GM21717 (cell line): ENCODE results near the gene LY9.
"Not testable (repeated sequence)": the region's sequence is repeated elsewhere in the genome, so short reads cannot be mapped to it uniquely, and the experiment has no call there.

Source experiments
- ATAC-seq: cut with Tn5 transposase; IDR thresholded peaks from one replicate; pipeline ENCODE4 v1.9.1; 2021; ENCODE audit warnings: mild to moderate bottlenecking, moderate library complexity; ENCODE audit not compliant: unreplicated experiment

The LY9 gene

DNA sequence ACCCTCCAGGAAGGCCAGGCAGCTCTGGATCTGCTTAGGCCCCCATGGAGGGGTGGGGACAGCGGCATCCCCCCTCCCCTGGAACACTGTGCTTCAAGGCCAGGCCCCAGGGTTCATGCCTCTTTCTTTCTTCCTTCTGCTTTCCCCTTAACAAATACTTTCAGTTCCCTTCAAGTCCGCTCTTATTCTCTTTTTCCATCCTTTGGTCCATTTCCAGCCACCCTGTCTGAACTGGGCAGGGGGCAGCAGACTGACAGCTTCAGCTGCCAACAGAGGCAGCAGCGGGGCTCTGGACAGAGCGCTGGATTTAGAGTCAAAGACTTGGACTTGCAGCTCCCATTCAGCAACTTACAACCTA is 67.8 kb downstream of the LY9 start:
- ATAC-seq: no peak

DNA sequence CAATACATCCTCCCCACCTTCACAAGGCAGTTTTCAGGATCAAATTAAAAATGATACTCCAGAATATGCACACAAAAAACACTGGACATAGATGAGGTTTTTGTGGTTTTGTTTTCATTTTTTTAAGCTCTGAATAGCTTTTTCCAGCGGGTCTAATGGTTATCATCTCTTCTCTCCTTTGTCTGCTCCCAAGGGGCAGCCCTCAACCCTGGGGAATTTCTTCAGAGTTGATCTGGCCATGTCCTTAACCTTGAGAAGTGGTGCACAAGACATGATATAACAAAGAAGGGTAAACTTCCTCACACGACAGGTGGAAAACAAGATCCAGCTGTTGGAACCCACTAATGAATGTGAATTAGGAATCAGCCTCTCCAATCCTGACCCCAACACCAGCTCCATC is 68.2 kb downstream of the LY9 start:
- no peak for ATAC-seq

DNA sequence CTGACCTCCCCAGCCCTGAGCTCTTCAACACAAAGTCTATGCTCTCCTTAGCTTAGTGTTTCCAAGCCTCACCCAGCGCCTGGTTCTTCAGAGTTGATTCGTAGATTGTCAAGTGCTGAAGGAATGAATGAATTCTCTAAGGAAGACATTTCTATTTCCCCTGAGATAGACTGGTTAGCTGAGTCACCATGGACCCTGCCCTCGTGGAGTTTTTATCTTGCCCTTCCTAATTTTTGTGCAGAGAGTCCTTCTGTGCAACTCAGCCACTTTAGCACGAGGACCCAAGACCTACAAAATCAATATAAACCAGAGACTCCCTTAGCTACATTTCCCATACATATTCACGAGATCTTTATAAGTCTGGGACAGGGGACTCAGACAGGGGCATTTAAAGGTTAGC is 69.4 kb downstream of the LY9 start:
- no peak for ATAC-seq

DNA sequence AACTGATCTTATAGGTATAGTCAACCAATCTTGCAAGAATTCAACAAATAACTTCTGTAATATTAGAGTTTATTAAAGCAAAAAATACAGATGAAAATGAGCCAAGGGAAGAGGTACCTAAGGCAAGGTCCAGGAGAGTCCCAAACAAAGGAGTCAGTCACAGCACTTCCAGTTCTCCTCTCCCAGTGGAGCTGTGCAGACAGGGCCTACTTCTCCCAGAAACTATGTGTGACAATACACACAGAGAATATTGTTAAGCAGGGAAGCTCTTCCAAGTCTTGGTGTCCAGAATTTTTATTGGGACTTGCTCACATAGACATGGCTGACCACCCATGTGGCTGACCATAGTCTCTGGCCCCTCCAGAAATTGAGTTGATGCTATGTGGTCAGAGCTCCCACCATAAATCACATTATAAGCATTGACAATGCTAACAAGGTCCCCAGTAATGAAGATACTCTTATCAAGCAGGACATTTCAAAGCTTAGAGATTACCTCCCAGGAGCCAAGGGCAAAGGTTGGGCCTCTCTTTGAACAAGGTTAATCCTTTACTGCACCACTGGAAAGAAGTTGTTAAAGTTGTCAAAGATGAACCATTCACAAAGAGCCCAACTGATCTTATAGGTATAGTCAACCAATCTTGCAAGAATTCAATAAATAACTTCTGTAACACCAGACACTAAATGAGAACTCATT is 70.2 kb downstream of the LY9 start:
- ATAC-seq: no peak

DNA sequence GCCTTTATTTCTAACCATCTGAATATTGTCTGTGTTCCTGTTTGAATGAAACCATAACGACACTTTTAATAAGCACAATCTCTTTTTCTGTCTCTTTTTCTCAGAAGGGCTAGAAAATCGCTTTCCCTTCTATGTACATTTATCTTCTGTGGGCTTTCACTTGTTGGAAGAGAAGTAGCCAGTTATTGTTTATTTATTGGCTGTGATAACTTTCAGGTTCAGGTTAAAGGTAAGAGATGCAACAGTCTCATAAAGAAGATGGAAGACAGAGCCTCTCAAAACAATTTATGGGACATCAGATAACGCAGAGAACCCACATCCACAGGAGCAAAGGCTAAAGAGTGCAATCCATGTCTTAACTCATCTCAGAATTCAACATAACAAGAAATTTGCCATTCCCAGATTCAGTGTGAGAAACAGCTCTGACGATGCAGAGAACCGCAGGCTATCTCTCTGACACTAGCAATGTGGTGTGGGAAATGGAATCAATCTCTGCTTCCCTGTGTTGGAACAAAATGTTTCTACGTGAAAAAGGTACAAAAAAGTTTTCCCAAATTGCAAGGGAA is 70.8 kb downstream of the LY9 start:
- no peak for ATAC-seq

DNA sequence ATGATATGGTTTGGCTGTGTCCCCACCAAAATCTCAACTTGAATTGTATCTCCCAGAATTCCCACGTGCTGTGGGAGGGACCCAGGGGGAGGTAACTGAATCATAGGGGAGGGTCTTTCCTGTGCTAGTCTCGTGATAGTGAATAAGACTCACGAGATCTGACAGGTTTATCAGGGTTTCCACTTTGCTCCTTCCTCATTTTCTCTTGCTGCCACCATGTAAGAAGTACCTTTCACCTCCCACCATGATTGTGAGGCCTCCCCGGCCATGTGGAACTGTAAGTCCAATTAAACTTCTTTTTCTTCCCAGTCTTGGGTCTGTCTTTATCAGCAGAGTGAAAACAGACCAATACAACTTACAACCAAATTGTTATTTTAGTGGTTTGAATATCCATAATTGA is 71.7 kb downstream of the LY9 start:
- ATAC-seq: not testable (repeated sequence)

DNA sequence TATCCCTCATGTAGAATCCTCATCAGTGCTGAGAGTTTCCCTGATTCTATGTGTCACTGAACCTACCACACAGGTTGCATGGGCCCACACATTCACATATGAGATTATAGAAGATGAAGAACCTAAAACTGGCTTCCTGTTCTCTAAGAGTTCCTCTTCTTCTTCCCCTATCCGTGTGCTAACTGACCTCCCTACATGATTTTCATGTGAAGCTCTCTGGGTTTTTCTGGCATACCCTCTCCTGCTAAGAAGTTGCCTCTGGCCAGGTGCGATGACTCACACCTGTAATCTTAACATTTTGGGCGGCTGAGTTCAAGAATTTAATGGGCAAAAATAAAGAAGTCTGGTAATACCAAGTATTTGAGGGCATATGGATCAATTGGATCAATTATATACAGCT is 72.2 kb downstream of the LY9 start:
- ATAC-seq: no peak

DNA sequence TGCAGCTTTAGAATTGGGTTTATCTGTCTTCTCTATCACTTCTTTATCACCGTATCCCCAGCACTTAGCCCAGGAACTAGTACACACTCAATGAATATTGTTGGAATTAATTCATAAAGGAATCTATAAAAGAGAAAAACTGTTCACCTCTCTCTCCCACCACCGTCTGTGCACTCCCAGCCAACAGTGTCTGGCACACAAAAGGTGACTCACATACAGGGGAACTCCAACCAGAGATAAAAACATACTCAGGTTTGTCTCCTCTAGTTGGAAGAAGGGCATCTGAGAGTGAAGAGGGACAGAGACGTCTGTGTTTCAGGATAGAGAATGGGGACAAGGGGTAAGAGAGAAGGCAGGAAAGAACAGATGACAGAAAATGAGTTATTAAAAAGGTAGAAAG is 79.0 kb downstream of the LY9 start:
- no peak for ATAC-seq

DNA sequence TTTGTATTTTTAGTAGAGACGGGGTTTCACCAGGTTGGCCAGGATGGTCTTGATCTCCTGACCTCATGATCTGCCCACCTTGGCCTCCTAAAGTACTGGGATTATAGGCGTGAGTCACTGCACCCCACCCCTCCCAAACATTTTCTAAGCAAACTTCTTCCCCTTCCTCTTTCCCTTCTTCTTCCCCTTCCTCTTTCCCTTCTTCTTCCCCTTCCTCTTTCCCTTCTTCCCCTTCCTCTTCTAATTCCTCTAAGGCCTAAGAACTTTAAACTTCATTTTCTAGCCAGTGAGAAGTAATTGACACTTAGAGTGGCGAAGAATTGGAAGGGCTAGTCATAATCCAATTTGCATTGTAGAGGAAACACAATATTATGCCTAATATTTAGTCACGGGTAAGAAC is 79.6 kb downstream of the LY9 start:
- not testable (repeated sequence) for ATAC-seq

DNA sequence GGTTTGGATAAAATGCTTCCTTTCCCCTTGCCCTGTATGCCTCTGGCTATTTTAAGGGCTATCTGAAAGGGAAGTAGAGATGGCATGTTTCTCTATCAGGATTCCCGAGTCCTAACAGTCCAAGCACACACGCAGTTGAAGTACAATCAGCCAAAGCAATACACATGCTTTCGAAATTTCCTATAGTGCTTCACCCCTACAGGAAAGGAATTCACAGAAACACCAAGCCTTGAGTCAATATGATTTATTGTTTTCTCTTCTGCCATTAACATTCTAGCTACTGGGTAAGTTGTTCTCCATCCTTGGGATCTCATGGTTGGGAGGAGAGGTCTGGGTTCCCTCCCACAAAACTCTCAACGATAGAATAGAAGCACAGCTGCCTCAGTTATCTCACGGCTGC is 80.3 kb downstream of the LY9 start:
- ATAC-seq: no peak

DNA sequence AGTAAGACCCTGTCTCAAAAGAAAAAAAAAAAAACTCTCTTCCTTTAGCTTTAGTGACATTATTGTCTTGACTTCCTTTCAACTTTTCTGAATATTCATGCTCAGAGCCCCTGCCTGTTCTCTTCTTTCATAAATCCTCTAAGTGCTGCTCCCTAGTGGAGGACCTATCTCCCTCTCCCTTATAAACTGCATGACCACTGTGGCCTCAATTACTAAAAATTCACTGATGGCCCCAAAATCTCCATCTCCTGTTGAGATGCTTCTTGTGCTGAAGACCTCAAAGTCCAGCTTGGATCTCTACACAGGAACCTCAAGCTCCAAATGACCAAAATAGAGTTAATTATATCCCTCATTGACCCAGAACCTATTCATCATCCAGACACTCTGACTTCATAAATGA is 81.2 kb downstream of the LY9 start:
- ATAC-seq: no peak
